SH-SY5Y (cell line): ENCODE results near the gene AGO3.

Source experiments
- GATA2 ChIP-seq: IDR thresholded peaks from 2 replicates; pipeline ENCODE4 v1.6.1; 2011; ENCODE audit warnings: mild to moderate bottlenecking, low read depth, low read length
- GATA3 ChIP-seq: IDR thresholded peaks from 2 replicates; pipeline ENCODE4 v1.6.1; 2011; ENCODE audit warnings: low read depth, mild to moderate bottlenecking, low read length, moderate library complexity

The AGO3 gene

DNA sequence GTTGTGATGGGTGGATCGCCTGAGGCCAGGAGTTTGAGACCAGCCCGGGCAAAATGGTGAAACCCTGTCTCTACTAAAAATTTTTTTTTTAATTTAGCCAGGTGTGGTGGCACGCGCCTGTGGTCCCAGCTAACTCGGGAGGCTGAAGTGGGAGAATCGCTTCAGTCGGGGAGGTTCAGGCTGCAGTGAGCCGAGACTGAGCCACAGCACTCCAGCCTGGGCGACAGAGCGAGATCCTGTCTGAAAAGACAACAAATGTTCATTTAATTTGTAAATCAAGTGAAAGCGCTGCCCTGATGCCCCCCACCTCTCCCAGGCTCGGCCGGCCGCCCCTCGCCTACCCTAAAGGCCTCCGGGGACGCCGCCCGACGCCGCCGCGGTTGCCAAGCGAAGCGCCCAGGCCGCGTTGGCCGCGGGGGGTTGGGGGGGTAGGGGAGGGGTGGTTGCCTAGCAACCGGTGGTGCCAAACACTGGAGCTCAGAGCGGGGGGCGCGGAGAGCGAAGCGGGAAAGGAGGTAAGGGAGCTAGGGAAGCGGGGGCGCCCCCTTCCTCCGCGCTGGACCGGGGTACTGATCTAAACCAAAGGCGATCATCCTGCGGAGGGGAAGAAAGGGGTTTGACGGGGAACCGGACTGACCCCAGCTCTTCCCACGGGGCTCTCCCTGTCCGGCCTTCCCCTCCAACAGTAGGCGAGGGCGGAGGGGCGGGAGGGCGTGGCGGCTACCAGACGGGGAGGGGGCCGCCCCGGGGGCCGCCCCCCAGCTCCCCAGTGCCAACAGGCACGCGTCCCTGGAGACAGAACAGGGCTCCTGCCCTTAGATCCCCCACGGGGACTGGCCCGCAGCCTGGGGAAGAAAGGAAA is 153.0 kb downstream of the AGO3 start, which contains the start of gene TEKT2:
TEKT2 (plus strand) TSS at position 460 of the 862 bp plus-strand sequence. CDS start 828 bp downstream, outside the sequence.
- no peak for TF ChIP-seq GATA3
- TF ChIP-seq GATA2: no peak

DNA sequence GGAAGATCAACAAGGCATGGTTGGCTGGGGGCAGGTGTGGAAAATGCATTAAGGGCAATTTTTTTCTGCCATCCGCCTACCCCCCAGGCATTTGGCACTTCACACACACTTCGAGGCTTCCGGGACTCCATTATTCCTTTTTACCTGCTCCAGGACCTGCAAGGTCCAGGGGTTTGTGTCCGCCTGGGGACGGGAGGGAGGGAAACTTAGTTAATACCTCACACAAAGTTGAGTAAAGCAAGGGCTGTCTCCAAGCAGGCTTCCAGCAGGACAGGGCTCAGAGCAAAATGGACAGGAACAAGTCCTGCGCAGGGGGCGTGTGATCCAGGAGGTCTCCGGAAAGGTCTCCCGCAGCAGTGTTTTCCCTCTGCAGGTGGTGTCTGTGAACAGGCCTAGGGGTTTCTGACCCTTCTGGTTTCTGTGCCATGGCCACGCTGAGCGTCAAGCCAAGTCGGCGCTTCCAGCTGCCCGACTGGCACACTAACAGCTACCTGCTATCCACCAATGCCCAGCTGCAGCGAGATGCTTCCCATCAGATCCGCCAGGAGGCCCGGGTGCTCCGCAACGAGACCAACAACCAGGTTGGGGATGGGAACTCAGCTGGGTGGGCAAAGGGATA is 153.7 kb downstream of the AGO3 start:
- no peak for TF ChIP-seq GATA2
- TF ChIP-seq GATA3: no peak

DNA sequence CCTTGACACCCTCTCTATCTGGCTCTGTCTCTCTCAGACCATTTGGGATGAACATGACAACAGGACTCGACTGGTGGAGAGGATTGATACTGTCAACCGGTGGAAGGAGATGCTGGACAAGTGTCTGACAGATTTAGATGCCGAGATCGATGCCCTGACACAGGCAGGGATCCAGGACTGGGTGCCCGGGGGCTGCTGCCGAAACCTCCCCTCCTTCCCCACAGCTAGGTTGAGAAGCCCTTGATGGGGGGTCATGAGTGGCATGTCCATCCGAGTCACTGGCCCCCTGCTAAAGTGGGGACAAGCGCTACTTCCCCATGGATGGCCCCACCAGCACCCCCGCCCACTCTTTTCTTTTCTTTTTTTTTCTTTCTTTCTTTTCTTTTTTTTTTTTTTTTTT is 154.2 kb downstream of the AGO3 start:
- TF ChIP-seq GATA3 (no peak), GATA2 (no peak)

DNA sequence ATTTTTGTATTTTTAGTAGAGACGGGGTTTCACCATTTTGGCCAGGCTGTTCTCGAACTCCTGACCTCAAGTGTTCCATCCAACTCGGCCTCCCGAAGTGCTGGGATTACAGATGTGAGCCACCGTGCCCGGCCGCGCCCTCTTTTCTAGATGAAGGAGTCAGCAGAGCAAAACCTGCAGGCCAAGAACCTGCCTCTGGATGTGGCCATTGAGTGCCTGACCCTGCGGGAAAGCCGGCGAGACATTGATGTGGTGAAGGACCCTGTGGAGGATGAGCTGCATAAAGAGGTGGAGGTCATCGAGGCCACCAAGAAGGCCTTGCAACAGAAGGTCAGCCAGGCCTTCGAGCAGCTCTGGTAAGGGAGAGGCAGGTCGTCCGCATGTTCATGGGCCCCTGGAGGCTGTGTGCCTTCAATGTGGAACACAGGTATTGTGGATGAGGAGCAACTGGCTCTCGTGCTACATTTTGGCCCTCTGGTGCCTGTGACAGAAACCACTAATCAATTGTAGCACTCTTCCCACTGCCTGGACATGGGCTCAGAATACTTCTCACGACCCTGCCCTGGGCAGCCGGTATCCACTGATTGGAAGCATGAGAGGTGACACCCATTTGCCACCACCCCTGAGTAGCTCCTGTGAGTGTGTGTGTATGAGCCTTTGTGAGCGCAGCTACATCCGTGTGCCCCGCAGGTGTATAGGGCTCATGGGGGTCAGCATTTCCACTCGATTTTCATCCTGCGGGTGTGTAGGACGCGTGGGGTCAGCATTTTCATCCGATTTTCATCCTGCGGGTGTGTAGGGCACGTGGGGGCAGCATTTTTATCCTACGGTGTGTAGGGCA is 155.0 kb downstream of the AGO3 start:
- TF ChIP-seq GATA3 (no peak), GATA2 (no peak)

DNA sequence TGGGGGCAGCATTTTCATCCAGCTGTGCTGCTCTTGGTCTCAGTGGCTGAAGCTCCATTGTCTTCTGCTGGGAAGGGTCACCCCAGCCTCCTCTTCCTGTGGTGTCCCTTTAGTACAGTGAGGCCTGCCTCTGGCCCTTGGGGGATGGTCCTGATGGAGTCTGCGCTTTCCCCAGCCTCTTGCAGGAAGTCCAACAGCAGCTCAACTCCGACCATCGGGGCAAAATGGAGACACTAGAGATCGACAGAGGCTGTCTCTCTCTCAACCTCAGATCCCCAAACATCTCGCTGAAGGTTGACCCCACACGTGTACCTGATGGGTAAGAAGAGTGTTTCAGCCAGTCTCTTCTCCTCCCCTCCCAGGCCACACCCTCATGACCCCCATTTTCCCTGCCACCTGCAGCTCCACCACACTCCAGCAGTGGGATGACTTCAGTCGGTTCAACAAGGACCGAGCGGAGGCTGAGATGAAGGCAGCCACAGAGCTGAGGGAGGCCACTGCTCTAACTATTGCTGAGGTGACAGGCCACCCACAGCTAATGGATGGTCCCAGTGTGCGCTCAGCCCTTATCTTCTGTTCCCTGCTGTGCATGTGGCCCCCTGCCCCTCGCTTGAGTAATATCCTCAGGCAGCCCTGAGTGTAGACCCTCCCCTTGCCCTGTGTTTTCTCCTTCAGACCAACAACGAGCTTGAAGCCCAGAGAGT is 155.8 kb downstream of the AGO3 start:
- TF ChIP-seq GATA3 (no peak), GATA2 (no peak)

DNA sequence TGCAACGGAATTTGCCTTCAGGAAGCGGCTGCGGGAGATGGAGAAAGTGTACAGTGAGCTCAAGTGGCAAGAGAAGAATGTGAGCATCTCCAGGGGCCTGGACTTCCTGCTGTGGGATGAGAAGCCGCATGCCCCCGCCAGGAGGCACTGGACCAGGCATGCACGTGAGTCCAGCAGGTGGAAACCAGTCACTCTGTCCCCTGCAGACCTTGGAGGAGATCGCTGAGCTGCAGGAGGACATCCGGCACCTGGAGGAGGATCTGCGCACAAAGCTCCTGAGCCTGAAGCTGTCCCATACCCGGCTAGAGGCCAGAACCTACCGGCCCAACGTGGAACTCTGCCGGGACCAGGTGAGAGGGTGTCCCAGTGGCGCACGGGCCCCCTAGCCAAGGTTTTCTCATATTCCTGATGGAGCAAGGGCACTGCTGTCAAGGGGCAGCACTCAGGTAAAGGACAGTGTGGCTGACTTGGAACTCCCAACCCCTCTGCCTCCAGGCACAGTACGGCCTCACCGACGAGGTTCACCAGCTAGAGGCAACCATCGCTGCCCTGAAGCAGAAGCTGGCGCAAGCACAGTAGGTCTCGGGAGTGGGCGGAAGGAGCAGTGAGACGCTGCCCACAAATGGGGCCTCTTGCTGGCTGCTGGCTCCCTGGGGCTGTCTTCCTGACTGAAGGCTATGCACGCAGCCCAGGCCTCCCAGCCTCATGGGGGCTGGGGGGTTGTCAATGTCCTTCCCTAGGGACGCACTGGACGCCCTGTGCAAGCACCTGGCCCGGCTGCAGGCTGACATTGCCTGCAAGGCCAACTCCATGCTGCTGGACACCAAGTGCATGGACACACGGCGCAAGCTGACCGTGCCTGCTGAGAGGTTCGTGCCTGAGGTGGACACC is 156.6 kb downstream of the AGO3 start:
- TF ChIP-seq GATA2 (no peak), GATA3 (no peak)

DNA sequence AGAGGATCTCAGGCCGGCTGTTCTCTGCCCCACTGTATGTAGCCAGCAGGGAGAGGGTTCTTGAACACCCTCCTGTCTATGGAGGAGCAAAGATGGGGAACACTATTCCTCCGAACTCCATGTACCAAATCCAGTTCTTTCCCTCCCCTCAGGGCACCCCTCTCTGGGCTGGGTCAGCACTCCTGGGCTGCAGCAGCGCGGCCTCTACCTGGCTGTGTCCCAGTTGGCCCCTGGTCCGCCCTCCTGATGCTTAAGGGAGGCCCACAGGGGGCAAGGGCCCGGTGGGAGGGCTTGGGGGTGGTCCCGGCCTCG is 157.3 kb downstream of the AGO3 start:
- TF ChIP-seq GATA3 (no peak), GATA2 (no peak)

DNA sequence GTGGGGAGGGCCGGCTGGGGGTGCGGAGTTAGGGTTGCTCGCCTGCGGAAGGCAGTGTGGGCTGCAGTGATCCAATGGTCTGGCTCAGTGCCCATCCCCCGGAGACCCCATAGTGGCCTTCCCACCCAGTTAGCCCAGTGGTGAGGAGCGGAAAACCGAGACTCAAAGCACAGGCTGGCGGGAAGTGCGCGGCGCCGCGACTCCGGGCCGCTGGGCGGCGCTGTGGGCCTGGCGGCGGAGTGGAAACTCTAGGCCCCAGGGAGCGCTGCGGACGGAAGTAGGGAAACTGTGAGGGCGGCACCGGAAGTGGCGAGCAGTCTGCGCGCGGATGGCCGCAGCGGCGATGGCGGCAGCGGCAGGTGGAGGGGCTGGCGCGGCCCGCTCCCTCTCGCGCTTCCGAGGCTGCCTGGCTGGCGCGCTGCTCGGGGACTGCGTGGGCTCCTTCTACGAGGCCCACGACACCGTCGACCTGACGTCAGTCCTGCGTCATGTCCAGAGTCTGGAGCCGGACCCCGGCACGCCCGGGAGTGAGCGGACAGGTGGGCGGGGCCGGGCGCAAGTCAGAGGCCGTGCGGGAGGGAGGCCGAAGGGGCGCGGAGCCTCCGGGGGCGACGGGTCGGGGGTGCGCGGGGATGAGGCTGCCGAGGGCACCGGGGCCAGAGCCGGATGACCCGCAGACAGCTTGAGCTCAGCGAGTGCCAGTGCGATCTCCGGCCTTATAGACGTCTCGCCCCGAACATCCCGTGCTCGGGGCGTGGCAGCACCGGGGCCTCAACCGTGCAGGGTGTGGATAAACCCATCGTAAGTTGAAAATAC is 157.9 kb downstream of the AGO3 start, which contains the start of gene ADPRS:
ADPRS (plus strand) TSS at position 316 of the 816 bp plus-strand sequence; CDS start at position 329, 13 bp downstream.
- no peak for TF ChIP-seq GATA3
- no peak for TF ChIP-seq GATA2

DNA sequence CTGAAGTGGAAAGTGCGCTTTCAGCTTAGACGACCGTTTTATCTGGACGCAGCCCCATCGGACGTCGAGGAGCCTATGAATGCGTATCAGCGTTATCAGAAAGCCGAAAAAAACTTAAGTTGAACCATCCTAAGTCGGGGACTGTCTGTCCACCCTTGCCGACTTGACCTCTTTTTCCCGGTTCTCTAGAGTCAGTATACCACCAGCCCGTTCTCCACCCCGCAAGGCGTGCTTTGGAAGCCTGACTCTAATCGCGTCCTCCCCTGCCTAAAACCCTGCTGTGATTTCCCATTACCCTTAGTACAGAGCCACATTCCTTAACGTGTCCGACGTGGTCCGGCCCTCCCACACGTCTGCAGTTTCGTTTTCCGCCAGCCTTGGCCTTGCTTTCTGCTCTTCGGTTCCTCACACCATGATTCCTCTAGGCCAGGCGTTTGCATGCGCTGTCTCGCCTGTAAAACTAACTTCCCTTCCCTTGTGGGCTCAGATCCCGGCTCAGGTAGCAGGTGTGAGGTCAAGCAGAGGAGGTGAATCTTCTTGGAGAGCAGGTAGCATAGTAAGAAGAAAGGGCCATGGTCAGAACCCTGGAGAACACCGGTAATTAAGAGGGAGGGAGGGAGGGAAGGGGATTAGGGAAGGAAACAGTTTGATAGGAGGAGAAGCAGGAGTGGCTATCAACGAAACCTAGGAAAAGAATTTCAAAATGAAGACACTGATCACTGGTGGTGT is 158.7 kb downstream of the AGO3 start:
- no peak for TF ChIP-seq GATA3

DNA sequence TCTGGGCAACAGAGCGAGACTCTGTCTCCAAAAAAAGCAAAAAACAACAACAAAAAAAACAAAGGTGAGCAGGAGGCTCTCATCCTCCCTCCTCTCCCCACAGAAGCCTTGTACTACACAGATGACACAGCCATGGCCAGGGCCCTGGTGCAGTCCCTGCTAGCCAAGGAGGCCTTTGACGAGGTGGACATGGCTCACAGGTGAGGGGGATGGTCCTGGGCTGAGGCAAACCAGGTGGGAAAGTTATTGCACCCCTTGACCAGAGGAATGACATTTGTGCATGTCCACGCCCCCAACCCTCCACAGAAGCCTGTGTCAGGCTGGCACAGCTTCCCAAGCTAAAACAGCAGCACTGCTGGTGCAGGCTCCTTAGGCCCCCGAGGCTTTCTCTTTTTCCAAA is 160.2 kb downstream of the AGO3 start:
- TF ChIP-seq GATA3 (no peak), GATA2 (no peak)

DNA sequence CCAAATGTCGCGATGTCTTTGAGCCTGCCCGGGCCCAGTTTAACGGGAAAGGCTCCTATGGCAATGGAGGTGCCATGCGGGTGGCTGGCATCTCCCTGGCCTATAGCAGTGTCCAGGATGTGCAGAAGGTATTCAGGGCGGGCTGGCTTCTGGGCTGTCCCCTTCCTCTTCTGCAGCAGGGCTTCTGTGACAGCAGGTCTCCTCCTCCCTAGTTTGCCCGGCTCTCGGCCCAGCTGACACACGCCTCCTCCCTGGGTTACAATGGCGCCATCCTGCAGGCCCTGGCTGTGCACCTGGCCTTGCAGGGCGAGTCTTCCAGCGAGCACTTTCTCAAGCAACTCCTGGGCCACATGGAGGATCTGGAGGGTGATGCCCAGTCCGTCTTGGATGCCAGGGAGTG is 160.8 kb downstream of the AGO3 start:
- no peak for TF ChIP-seq GATA3
- no peak for TF ChIP-seq GATA2

DNA sequence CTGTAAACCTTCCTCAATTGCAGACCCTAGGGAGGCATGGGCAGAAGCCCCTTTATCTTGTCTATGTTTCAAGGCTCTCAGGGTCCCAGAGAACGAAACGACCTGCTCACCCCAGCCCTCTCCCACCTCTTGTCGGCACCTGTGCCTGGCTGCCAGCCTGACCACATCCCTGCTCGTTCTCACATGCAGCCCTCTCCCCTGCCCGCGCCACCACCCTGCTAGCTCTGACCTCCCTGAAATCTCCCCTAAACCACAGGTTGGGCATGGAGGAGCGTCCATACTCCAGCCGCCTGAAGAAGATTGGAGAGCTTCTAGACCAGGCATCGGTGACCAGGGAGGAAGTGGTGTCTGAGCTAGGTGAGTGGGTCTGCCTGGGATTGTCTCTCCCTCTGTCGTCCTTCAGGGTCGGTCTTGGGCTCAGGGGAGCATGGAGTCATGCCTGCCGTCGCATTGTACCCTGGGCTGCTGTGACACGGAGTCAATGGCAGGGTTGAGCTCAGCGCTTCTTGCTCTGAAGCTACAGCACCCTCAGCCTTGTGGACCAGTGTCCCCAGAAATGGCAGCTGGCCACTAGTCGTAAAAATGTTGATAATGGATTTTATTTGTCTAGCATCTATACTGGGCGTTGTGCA is 161.4 kb downstream of the AGO3 start:
- TF ChIP-seq GATA2 (no peak), GATA3 (no peak)
